Hepatocyte (in vitro differentiated cells): ENCODE results near the gene FIGNL2. TPM values are rescaled to one million over a fixed set of nuclear protein-coding genes. Genes with fewer than 3 reads are reported as not detected.

Source experiments
- DNase-seq: peaks from one replicate; pipeline ENCODE4 v3.0.0-alpha.2; 2016; ENCODE audit warnings: low spot score
- H2AFZ ChIP-seq: fragments of 200-600 bp; sonication (generic); 2 replicates; pipeline ENCODE4 v1.6.0; 2016; ENCODE audit warnings: antibody characterized with exemption, mild to moderate bottlenecking
- H3K27ac ChIP-seq: fragments of 200-600 bp; sonication (generic); 2 replicates; pipeline ENCODE4 v1.5.1; 2016; ENCODE audit warnings: mild to moderate bottlenecking
- H3K27me3 ChIP-seq: fragments of 200-600 bp; sonication (generic); 2 replicates; pipeline ENCODE4 v1.6.1; 2016
- H3K36me3 ChIP-seq: fragments of 200-600 bp; sonication (generic); replicated peaks from 2 replicates; pipeline ENCODE4 v1.5.1; 2016; ENCODE audit warnings: low read depth; ENCODE audit not compliant: insufficient read depth
- H3K4me1 ChIP-seq: fragments of 200-600 bp; sonication (generic); 2 replicates; pipeline ENCODE4 v1.5.1; 2016; ENCODE audit warnings: mild to moderate bottlenecking, moderate library complexity; ENCODE audit not compliant: insufficient read depth
- H3K4me2 ChIP-seq: fragments of 200-600 bp; sonication (generic); 2 replicates; pipeline ENCODE4 v1.6.0; 2016
- H3K4me3 ChIP-seq: fragments of 200-600 bp; sonication (generic); 2 replicates; pipeline ENCODE4 v1.5.1; 2016; ENCODE audit warnings: mild to moderate bottlenecking
- H3K79me2 ChIP-seq: fragments of 200-600 bp; sonication (generic); 2 replicates; pipeline ENCODE4 v1.6.0; 2017; ENCODE audit warnings: mild to moderate bottlenecking
- H3K9me2 ChIP-seq: fragments of 200-600 bp; sonication (generic); replicated peaks from 2 replicates; pipeline ENCODE4 v1.6.0; 2017; ENCODE audit warnings: mild to moderate bottlenecking; ENCODE audit not compliant: insufficient read depth
- H3K9me3 ChIP-seq: fragments of 200-600 bp; sonication (generic); 2 replicates; pipeline ENCODE4 v1.5.1; 2016; ENCODE audit warnings: low read depth, mild to moderate bottlenecking
- H4K20me1 ChIP-seq: fragments of 200-600 bp; sonication (generic); 2 replicates; pipeline ENCODE4 v1.6.0; 2016; ENCODE audit warnings: mild to moderate bottlenecking; ENCODE audit not compliant: insufficient read depth, poor library complexity, severe bottlenecking
- EZH2 ChIP-seq: fragments of 200-600 bp; sonication (generic); IDR thresholded peaks from 2 replicates; pipeline ENCODE4 v1.6.1; 2016; ENCODE audit warnings: antibody characterized with exemption, mild to moderate bottlenecking, borderline replicate concordance
- EZH2phosphoT487 ChIP-seq: fragments of 200-600 bp; sonication (generic); IDR thresholded peaks from one replicate; pipeline ENCODE4 v1.6.1; 2018; ENCODE audit warnings: antibody characterized with exemption, mild to moderate bottlenecking, low read depth, moderate library complexity; ENCODE audit not compliant: unreplicated experiment, severe bottlenecking
- WGBS: methylation state at CpG from one replicate; pipeline ENCODE4 v1.1.6; 2016; ENCODE audit warnings: low lambda C conversion rate; ENCODE audit errors: missing lambda C conversion rate; 5-methylcytosine and 5-hydroxymethylcytosine counted together
- polyA plus RNA-seq: library from polyadenylated mRNA; unstranded; fragments of >200 nt; fragmentation: Nextera tagmentation; extraction: Ambion mirVana; gene quantifications from 2 replicates; pipeline ENCODE4 v1.2.1, GENCODE V29; 2016
- total RNA-seq: library from RNA; depleted of rRNA; stranded (reverse); fragments of >200 nt; gene quantifications from 2 replicates; pipeline ENCODE4 v1.2.3, GENCODE V29; 2014
- TF ChIP-seq, protein P1 (sequence below): fragments of 200-600 bp; sonication (generic); IDR thresholded peaks from 2 replicates; pipeline ENCODE4 v1.5.1; 2016; ENCODE audit warnings: antibody characterized with exemption, mild to moderate bottlenecking; ENCODE audit not compliant: poor library complexity

The FIGNL2 gene
- total and polyA plus RNA-seq, 2 experiments from 2014 or later: 1.1 to 3.2 TPM

DNA sequence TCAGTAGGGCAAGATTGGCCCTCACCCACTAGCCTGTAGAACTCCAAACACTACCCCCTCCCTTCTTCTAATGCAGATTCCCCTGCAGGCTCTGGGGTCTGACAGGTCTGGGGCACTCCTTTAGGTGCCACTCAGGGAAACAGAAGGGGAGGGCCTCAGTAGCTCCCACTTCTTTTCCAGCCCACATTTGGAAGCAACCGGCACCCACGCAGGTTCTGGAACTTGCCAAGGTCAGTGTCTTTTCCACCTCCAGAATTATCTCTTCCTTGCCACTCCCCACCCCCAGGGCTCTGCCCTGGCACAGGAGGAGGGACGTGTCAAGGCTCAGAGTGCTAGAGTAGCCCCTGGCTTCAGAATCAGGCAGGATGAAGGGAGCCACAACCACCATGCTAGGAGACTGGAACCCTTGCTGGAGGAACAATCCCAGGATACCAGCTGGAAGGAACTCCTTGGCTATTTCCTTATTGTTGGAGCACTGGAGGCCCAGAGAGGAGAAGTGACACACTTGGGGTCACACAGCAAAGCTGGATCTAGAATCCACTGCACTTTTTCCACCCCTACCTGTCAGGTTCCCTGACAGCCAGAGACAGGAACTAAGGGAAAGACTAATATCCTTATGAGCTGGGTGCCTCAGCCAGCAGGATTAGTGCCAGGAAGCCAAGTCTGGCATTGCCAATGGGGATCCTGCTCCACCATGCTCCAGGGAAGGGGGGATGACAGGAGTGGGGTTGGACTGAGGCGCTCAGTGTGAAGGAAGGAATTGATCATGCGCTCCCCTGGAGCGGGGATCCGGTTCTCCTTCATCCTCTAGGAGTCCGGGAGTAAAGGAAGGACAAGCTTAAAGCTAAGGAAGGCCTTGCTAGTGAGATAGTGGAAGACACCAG, 1.8 kb upstream of the FIGNL2 start:
- Histone ChIP-seq H3K79me2 (peaks cover 7% of the 10 kb centered on the region), H2AFZ (no peak overlapping the region), H3K9me2 (no peaks in the 10 kb centered on the region), H3K4me2 (peak overlapping the region; percentile 96), H3K27me3 (no peaks in the 10 kb centered on the region), H3K4me3 (no peak overlapping the region), H3K36me3 (no peaks in the 10 kb centered on the region), H3K4me1 (peaks cover 16% of the 10 kb centered on the region), H4K20me1 (peaks cover 5% of the 10 kb centered on the region), H3K9me3 (no peaks in the 10 kb centered on the region), H3K27ac (no peak overlapping the region)
- DNase-seq: no peak
- 88% methylated on average over 8 of the region's 8 CpGs for WGBS
- TF ChIP-seq EZH2 (no peak), EZH2phosphoT487 (no peak)
- TF ChIP-seq, protein P1, sequence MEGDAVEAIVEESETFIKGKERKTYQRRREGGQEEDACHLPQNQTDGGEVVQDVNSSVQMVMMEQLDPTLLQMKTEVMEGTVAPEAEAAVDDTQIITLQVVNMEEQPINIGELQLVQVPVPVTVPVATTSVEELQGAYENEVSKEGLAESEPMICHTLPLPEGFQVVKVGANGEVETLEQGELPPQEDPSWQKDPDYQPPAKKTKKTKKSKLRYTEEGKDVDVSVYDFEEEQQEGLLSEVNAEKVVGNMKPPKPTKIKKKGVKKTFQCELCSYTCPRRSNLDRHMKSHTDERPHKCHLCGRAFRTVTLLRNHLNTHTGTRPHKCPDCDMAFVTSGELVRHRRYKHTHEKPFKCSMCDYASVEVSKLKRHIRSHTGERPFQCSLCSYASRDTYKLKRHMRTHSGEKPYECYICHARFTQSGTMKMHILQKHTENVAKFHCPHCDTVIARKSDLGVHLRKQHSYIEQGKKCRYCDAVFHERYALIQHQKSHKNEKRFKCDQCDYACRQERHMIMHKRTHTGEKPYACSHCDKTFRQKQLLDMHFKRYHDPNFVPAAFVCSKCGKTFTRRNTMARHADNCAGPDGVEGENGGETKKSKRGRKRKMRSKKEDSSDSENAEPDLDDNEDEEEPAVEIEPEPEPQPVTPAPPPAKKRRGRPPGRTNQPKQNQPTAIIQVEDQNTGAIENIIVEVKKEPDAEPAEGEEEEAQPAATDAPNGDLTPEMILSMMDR: no peak

DNA sequence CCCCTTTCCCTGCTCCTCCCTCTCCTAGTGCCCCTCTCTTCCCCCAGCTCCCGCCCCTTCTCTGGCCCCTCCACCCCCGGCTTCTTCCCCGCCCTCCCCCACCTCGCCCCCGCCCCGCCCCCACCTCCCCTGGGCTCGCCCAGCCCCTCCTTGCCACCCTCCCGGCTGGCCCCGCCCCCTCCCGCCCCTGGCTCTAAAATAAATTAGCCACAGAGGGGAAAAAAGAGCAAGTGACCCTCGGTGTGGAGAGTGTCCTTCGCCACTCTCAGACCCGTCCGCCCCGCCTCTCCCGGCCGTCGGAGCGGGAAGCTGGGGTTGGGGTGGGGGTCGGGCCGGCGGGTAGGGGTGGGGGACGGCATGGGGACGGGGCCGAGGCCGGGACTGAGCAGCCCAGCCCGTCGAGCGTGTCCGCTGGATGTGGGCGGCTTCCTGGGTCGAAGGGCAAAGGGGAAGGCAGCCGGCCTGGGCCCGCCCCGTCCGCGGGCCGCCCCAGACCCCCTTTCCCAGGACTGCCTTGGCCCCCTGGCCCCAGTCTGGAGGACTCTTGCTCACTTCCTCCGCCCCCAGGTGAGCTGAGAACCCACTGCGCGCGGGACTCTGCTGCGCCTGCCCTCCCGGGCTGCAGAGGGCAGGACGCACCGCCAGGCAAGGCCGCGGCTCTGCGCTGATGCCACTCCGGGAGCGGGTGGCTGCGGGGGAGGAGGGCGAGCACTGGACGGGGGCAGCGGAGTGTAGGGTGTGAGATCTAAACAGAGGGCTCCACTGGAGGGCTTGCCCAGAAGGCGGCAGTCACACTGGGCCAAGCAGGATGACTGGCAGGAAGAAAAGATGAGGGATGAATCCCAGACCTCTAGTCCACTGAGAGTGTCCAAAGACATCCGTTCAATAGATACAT, 570 bp upstream of the FIGNL2 start:
- DNase-seq: peak; percentile 70
- Histone ChIP-seq H4K20me1 (peaks cover 5% of the 10 kb centered on the region), H3K4me3 (peak overlapping the region; percentile 42), H3K9me2 (no peaks in the 10 kb centered on the region), H3K79me2 (peaks cover 15% of the 10 kb centered on the region), H3K4me2 (peak overlapping the region; percentile 96), H3K27ac (peak overlapping the region; percentile 78), H3K27me3 (no peaks in the 10 kb centered on the region), H3K4me1 (peaks cover 20% of the 10 kb centered on the region), H3K36me3 (no peaks in the 10 kb centered on the region), H2AFZ (peak overlapping the region; percentile 74), H3K9me3 (no peaks in the 10 kb centered on the region)
- TF ChIP-seq EZH2: no peak
- TF ChIP-seq, protein P1: peak; percentile 32
- 22% methylated on average over 14 of the region's 57 CpGs for WGBS

DNA sequence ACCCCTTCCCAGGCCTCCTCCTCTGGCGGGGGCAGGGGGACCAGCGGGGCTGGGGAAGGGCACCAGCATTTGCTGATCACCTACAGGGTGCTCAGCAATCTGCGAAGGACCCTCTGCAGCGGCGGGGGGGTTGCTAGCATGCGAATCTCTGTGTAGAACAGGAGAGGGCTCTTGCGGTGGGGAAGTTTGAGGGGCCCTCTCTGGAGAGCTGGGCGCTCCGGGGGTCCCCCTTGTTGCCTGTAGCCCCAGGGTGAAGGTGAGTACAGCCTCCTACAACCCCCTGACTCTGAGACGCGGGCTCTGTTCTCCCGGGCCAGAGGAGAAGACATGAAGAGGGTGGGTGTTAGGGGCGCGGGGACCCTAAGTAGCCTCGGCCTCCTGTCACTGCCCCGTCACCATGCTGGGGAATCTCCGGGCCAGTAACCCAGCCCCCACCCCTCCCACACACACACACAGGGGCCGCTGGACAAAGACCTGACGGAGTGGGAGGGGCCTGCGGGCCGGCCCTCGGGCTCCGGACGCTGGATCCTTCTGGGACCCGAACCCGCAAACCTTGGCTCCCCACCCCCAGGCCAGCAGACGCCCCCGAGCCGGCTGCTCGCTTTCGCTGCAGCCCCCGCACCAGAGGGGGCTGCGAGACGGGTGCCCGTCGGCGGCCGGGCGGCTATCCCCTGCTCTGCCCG, 734 bp downstream of the FIGNL2 start:
- Histone ChIP-seq H4K20me1 (peaks cover 5% of the 10 kb centered on the region), H3K9me2 (no peaks in the 10 kb centered on the region), H3K27me3 (no peaks in the 10 kb centered on the region), H3K36me3 (no peaks in the 10 kb centered on the region), H3K9me3 (no peaks in the 10 kb centered on the region), H3K4me3 (peak overlapping the region; percentile 67), H3K4me2 (peak overlapping the region; percentile 96), H3K27ac (peak overlapping the region; percentile 78), H3K4me1 (peaks cover 17% of the 10 kb centered on the region), H3K79me2 (peaks cover 28% of the 10 kb centered on the region), H2AFZ (peak overlapping the region; percentile 84)
- peak; percentile 70 for DNase-seq
- WGBS: 1% methylated on average over 16 of the region's 40 CpGs
- no peak for TF ChIP-seq EZH2
- TF ChIP-seq, protein P1: no peak
- no peak for TF ChIP-seq EZH2phosphoT487
